GM12878 (cell line): ENCODE measurements around the gene CRMP1.

ENCODE experiments used
- ATF2 ChIP-seq: IDR thresholded peaks from 2 replicates; pipeline ENCODE4 v1.6.1; 2012; ENCODE audit warnings: low read length, inconsistent platforms
- BACH1 ChIP-seq: fragments of 450-650 bp; IDR thresholded peaks from 2 replicates; pipeline ENCODE4 v1.6.1; 2017; ENCODE audit warnings: mild to moderate bottlenecking, borderline replicate concordance
- BCLAF1 ChIP-seq: fragments of 450-650 bp; IDR thresholded peaks from 2 replicates; pipeline ENCODE4 v1.6.1; 2017; ENCODE audit warnings: antibody characterized with exemption, mild to moderate bottlenecking, moderate library complexity
- CEBPB ChIP-seq, 2 experiments: fragments of 150-350 bp in 1 of 2; IDR thresholded peaks; 2 replicates each; pipeline ENCODE4 v1.6.1; 2012 to 2014; ENCODE audit warnings: low read depth in 2 of 2, low read length in 2 of 2, borderline replicate concordance in 1 of 2, inconsistent platforms in 1 of 2
- CTCF ChIP-seq, 3 experiments: IDR thresholded peaks in 2 of 3; conservative IDR thresholded peaks in 1 of 3; 2 replicates each; pipeline ENCODE4 v1.5.1; 2011; ENCODE audit warnings: low read depth in 3 of 3, low read length in 3 of 3, mild to moderate bottlenecking in 3 of 3, control low read depth in 2 of 3, moderate library complexity in 2 of 3, inconsistent platforms in 1 of 3, mixed read lengths in 1 of 3; ENCODE audit not compliant: control insufficient read depth in 2 of 3, insufficient read depth in 1 of 3; ENCODE audit errors: extremely low read depth in 1 of 3
- EED ChIP-seq: sonication (generic); IDR thresholded peaks from 2 replicates; pipeline ENCODE4 v1.6.1; 2016; ENCODE audit warnings: antibody characterized with exemption, low read depth
- EZH2 ChIP-seq: IDR thresholded peaks from 2 replicates; pipeline ENCODE4 v1.6.1; 2012; ENCODE audit warnings: low read depth, mild to moderate bottlenecking, control low read depth, inconsistent platforms, low read length, borderline replicate concordance; ENCODE audit not compliant: control insufficient read depth
- MTA3 ChIP-seq: IDR thresholded peaks from 2 replicates; pipeline ENCODE4 v1.6.1; 2012; ENCODE audit warnings: low read length, inconsistent platforms, borderline replicate concordance
- MXI1 ChIP-seq: fragments of 150-350 bp; IDR thresholded peaks from 2 replicates; pipeline ENCODE4 v1.6.1; 2011; ENCODE audit warnings: low read depth, mild to moderate bottlenecking, inconsistent platforms, low read length, improper control_type of control experiment
- MYC ChIP-seq: IDR thresholded peaks from 2 replicates; pipeline ENCODE4 v1.6.1; 2011; ENCODE audit warnings: mild to moderate bottlenecking, low read length, moderate library complexity, inconsistent platforms; ENCODE audit not compliant: insufficient read depth, insufficient replicate concordance, insufficient read length, severe bottlenecking
- NR2C1 ChIP-seq: fragments of 450-650 bp; IDR thresholded peaks from 2 replicates; pipeline ENCODE4 v1.6.1; 2017; ENCODE audit warnings: antibody characterized with exemption, mild to moderate bottlenecking, moderate library complexity
- POLR2A ChIP-seq: IDR thresholded peaks from 2 replicates; pipeline ENCODE4 v1.6.1; 2011; ENCODE audit warnings: low read depth, mild to moderate bottlenecking, low read length
- POLR2AphosphoS5 ChIP-seq: IDR thresholded peaks from 2 replicates; pipeline ENCODE4 v1.6.1; 2011; ENCODE audit warnings: mild to moderate bottlenecking, low read length, inconsistent platforms

- TF ChIP-seq CEBPB (IDR thresholded peaks at IDR 0.05; ENCODE audit: borderline replicate concordance in 1 of 2, low read depth in 2 of 2, low read length in 2 of 2) (no peak), BACH1 (no peak), CTCF (IDR thresholded peaks at IDR 0.05 in 2 of 3, conservative IDR thresholded peaks at IDR 0.05 in 1 of 3; ENCODE audit: control insufficient read depth in 2 of 3, extremely low read depth in 1 of 3, insufficient read depth in 1 of 3, low read depth in 3 of 3, low read length in 3 of 3) (no peak), MTA3 (no peak), POLR2A (no peak), MYC (no peak), POLR2AphosphoS5 (no peak), MXI1 (no peak), EED (no peak), BCLAF1 (no peak), ATF2 (no peak), EZH2 (no peak), NR2C1 (no peak)
Observed at GRCh38 chr4:5839332-5839731, 53.6 kb downstream of the CRMP1 start.
